WTC11 (cell line): Measurements from ENCODE around the gene ZBTB7C.

Experiments
- ATF2 ChIP-seq: sonication (generic); formaldehyde crosslinking; IDR thresholded peaks from 2 replicates; pipeline ENCODE4 v1.8.1; 2022; ENCODE audit warnings: low read depth, missing genetic modification reagents, borderline replicate concordance
- ATF3 ChIP-seq: sonication (generic); formaldehyde crosslinking; conservative IDR thresholded peaks from 2 replicates; pipeline ENCODE4 v1.8.1; 2022; ENCODE audit warnings: mild to moderate bottlenecking, missing genetic modification reagents
- ELF4 ChIP-seq: sonication (generic); formaldehyde crosslinking; IDR thresholded peaks from 2 replicates; pipeline ENCODE4 v1.8.1; 2022; ENCODE audit warnings: low read depth, mild to moderate bottlenecking, moderate library complexity, missing genetic modification reagents
- RELA ChIP-seq: sonication (generic); formaldehyde crosslinking; IDR thresholded peaks from 2 replicates; pipeline ENCODE4 v1.8.1; 2022; ENCODE audit warnings: missing genetic modification reagents, mild to moderate bottlenecking, borderline replicate concordance
- SP1 ChIP-seq: sonication (generic); formaldehyde crosslinking; conservative IDR thresholded peaks from 2 replicates; pipeline ENCODE4 v1.8.1; 2022; ENCODE audit warnings: missing genetic modification reagents
- TEAD4 ChIP-seq: sonication (generic); formaldehyde crosslinking; IDR thresholded peaks from 2 replicates; pipeline ENCODE4 v1.8.0; 2022; ENCODE audit warnings: mild to moderate bottlenecking, missing genetic modification reagents
- ZNF317 ChIP-seq: sonication (generic); formaldehyde crosslinking; IDR thresholded peaks from 2 replicates; pipeline ENCODE4 v1.8.1; 2023; ENCODE audit warnings: low read depth, mild to moderate bottlenecking, moderate library complexity, missing genetic modification reagents, borderline replicate concordance
- TF ChIP-seq, protein P1 (sequence below): sonication (generic); formaldehyde crosslinking; IDR thresholded peaks from 2 replicates; pipeline ENCODE4 v1.8.1; 2023; ENCODE audit warnings: mild to moderate bottlenecking, moderate library complexity, missing genetic modification reagents
- TF ChIP-seq, protein P2 (sequence below): fragments of 200-600 bp; IDR thresholded peaks from 2 replicates; pipeline ENCODE4 v1.8.0; 2022; ENCODE audit warnings: antibody characterized with exemption
- TF ChIP-seq, protein P3 (sequence below): sonication (generic); formaldehyde crosslinking; IDR thresholded peaks from 2 replicates; pipeline ENCODE4 v1.8.1; 2023; ENCODE audit warnings: mild to moderate bottlenecking, missing genetic modification reagents, borderline replicate concordance

DNA sequence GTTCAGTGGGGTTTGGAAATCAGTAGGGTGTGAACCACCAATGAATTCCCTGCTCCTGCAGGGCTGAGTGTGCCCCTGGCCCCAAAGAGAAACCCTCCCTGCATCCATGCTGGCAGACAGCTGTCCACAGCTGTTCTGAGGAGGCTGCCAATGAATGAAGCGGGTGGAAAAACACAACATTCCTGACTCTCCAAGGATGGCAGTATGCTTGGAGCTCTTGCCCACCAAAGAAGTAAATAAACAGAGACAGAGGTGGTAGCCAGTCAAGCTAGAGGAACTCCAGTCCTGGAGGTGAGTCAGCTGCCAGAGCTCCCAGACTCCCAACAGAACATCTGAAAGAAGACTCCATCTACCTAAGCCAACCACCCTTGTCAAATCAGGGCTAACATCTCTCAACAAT is 6.2 kb downstream of the ZBTB7C start:
- TF ChIP-seq, protein P1, sequence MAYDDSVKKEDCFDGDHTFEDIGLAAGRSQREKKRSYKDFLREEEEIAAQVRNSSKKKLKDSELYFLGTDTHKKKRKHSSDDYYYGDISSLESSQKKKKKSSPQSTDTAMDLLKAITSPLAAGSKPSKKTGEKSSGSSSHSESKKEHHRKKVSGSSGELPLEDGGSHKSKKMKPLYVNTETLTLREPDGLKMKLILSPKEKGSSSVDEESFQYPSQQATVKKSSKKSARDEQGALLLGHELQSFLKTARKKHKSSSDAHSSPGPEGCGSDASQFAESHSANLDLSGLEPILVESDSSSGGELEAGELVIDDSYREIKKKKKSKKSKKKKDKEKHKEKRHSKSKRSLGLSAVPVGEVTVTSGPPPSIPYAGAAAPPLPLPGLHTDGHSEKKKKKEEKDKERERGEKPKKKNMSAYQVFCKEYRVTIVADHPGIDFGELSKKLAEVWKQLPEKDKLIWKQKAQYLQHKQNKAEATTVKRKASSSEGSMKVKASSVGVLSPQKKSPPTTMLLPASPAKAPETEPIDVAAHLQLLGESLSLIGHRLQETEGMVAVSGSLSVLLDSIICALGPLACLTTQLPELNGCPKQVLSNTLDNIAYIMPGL (CRISPR knock-in tag): no peak
- TF ChIP-seq, protein P2, sequence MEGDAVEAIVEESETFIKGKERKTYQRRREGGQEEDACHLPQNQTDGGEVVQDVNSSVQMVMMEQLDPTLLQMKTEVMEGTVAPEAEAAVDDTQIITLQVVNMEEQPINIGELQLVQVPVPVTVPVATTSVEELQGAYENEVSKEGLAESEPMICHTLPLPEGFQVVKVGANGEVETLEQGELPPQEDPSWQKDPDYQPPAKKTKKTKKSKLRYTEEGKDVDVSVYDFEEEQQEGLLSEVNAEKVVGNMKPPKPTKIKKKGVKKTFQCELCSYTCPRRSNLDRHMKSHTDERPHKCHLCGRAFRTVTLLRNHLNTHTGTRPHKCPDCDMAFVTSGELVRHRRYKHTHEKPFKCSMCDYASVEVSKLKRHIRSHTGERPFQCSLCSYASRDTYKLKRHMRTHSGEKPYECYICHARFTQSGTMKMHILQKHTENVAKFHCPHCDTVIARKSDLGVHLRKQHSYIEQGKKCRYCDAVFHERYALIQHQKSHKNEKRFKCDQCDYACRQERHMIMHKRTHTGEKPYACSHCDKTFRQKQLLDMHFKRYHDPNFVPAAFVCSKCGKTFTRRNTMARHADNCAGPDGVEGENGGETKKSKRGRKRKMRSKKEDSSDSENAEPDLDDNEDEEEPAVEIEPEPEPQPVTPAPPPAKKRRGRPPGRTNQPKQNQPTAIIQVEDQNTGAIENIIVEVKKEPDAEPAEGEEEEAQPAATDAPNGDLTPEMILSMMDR: no peak
- no peak for TF ChIP-seq ATF2 (CRISPR knock-in tag)
- TF ChIP-seq ELF4 (CRISPR knock-in tag): no peak
- TF ChIP-seq, protein P3, sequence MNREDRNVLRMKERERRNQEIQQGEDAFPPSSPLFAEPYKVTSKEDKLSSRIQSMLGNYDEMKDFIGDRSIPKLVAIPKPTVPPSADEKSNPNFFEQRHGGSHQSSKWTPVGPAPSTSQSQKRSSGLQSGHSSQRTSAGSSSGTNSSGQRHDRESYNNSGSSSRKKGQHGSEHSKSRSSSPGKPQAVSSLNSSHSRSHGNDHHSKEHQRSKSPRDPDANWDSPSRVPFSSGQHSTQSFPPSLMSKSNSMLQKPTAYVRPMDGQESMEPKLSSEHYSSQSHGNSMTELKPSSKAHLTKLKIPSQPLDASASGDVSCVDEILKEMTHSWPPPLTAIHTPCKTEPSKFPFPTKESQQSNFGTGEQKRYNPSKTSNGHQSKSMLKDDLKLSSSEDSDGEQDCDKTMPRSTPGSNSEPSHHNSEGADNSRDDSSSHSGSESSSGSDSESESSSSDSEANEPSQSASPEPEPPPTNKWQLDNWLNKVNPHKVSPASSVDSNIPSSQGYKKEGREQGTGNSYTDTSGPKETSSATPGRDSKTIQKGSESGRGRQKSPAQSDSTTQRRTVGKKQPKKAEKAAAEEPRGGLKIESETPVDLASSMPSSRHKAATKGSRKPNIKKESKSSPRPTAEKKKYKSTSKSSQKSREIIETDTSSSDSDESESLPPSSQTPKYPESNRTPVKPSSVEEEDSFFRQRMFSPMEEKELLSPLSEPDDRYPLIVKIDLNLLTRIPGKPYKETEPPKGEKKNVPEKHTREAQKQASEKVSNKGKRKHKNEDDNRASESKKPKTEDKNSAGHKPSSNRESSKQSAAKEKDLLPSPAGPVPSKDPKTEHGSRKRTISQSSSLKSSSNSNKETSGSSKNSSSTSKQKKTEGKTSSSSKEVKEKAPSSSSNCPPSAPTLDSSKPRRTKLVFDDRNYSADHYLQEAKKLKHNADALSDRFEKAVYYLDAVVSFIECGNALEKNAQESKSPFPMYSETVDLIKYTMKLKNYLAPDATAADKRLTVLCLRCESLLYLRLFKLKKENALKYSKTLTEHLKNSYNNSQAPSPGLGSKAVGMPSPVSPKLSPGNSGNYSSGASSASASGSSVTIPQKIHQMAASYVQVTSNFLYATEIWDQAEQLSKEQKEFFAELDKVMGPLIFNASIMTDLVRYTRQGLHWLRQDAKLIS: no peak
- TF ChIP-seq ATF3 (CRISPR knock-in tag): no peak
- TF ChIP-seq TEAD4: no peak
- TF ChIP-seq ZNF317 (CRISPR knock-in tag): no peak
- no peak for TF ChIP-seq RELA (CRISPR knock-in tag)
- no peak for TF ChIP-seq SP1
